ENCODE measurements around the gene NKAIN1. TPM values are rescaled to one million over a fixed set of nuclear protein-coding genes. Genes with fewer than 3 reads are reported as not detected.
"Not testable (repeated sequence)": the region's sequence is repeated elsewhere in the genome, so short reads cannot be mapped to it uniquely, and the experiment has no call there.

The NKAIN1 gene
- total RNA-seq, 1 donor from 2014 or later: 0.81 TPM

DNA sequence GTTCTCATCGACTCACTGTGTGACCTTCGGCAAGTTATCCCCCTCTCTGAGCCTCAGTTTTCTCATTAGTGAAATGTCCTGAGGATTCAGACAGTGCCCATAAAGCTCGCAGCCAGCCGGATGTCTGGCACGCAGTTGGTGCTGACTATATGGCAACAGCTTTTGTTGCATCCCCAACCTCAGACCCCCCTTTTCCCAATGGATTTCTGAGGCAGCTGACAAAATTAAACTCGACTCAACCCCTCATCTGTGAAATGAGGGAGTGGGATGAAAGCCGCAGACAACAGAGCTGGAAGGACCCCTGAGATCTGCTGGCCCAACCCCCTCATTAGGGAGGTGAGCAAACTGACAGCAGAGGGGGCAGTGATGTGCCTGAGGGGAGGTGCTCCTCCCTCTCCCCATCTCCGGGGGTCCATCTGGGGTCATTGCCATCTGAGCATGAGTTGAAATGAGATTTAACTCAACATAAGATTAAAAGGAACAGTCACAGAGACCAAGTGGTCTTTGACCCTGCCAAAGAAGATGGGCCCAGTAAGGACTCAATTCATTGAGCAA is 40.4 kb downstream of the NKAIN1 start:
- no peak overlapping the region for H3K4me3 ChIP-seq (ENCODE audit: low read depth, low read length)
- no peak for DNase-seq (ENCODE audit: low read depth)
- TF ChIP-seq, protein P1, sequence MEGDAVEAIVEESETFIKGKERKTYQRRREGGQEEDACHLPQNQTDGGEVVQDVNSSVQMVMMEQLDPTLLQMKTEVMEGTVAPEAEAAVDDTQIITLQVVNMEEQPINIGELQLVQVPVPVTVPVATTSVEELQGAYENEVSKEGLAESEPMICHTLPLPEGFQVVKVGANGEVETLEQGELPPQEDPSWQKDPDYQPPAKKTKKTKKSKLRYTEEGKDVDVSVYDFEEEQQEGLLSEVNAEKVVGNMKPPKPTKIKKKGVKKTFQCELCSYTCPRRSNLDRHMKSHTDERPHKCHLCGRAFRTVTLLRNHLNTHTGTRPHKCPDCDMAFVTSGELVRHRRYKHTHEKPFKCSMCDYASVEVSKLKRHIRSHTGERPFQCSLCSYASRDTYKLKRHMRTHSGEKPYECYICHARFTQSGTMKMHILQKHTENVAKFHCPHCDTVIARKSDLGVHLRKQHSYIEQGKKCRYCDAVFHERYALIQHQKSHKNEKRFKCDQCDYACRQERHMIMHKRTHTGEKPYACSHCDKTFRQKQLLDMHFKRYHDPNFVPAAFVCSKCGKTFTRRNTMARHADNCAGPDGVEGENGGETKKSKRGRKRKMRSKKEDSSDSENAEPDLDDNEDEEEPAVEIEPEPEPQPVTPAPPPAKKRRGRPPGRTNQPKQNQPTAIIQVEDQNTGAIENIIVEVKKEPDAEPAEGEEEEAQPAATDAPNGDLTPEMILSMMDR (conservative IDR thresholded peaks at IDR 0.05; ENCODE audit: low read depth, low read length): no peak

DNA sequence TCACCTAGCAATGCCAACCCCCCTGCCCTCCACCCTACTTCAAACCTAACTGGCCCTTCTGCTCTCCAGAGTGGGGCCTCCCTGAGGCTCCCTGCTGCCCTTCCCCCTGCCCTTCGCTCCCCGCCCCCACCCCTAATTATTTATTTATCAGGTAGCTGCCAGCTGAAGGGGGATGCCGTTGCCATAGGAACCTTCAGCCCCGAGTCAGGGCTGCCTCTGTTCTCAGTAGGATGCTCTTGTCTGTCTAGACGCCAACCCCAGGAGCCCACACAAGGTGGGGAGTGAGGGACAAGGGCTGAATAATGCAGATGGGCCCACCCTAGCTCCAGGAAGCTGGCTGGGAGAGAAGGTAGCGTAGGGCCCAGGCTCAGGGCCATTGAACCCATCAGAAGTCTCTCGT is 41.1 kb downstream of the NKAIN1 start:
- DNase-seq (ENCODE audit: low read depth): no peak
- H3K4me3 ChIP-seq (ENCODE audit: low read depth, low read length): no peak overlapping the region
- TF ChIP-seq, protein P1 (conservative IDR thresholded peaks at IDR 0.05; ENCODE audit: low read depth, low read length): no peak

DNA sequence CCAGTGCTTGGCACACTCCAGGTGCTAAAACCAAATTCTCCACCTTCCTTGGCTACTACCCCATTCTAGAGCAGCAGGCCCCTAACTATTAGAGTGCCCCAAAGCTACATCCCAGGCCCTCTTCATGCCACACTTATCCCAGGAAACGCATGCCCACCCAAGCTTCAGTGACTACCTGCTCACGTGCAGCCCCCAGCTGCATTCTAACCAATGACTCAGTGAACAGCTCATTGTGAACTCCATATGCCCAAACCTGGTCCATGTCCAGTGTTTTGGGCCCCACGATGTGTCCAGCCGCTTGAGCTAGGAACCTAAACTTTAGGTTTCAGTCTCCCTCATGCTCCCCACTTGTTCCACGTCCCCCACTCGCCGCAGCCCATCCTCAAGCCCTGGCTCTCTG is 41.5 kb downstream of the NKAIN1 start:
- no peak for DNase-seq (ENCODE audit: low read depth)
- no peak overlapping the region for H3K4me3 ChIP-seq (ENCODE audit: low read depth, low read length)
- TF ChIP-seq, protein P1 (conservative IDR thresholded peaks at IDR 0.05; ENCODE audit: low read depth, low read length): no peak

DNA sequence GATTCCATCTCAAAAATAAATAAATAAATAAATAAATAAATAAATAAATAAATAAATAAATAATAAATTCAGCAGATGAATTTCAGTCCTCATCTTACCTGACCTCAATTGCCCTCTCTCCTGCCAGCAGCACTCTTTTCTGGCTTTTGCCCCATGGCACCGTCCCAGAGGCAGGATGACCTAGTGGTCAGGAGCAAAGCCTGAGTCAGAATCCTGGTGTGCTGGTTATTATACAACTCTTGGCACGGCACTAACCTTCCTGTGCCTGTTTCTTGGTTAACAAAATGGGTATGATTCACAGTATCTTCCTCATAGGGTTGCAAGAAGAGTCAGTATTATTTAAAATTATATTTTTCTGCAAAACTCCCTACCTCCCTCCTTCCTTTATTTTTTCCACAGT is 43.0 kb downstream of the NKAIN1 start:
- H3K4me3 ChIP-seq (ENCODE audit: low read depth, low read length): no peak overlapping the region
- TF ChIP-seq, protein P1 (conservative IDR thresholded peaks at IDR 0.05; ENCODE audit: low read depth, low read length): no peak
- DNase-seq (ENCODE audit: low read depth): peak; percentile 59

DNA sequence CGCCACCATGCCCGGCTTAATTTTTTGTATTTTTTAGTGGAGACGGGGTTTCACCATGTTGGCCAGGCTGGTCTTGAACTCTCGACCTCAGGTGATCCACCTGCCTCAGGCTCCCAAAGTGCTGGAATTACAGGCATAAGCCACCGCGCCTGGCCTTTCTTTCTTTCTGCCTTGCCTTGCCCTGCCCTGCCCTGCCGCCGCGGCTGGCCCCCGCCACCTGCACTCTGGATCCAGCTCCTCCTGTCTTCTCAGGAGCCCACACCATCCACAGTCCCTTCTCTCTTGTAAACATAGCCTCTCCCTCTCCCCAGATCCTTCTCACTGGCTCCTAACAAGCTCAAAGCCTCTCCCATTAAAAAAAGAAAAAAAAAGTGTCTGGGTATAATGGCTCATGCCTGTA is 44.4 kb downstream of the NKAIN1 start:
- DNase-seq (ENCODE audit: low read depth); H3K4me3 ChIP-seq (ENCODE audit: low read depth, low read length): not testable (repeated sequence)
- TF ChIP-seq, protein P1 (conservative IDR thresholded peaks at IDR 0.05; ENCODE audit: low read depth, low read length): peak; percentile 13

DNA sequence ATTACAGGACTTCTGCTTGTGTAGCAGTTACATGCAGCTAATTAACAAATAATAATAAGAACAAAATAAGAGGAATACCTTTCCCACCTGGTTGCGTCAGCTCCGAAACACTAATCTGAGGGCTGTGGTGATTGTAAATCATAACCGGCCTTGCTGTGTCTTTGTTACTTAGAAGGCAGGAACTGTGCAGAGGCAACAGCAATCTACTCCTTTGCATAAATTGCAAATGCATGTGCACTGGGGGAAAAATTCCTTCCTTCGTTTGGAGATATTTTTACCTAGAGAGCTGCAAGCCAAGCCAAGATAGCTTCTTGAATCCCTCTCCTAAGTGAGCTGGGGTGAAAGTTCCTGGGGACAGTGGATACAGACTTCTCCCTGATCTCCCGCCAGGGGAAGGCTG is 46.0 kb downstream of the NKAIN1 start:
- DNase-seq (ENCODE audit: low read depth): no peak
- no peak overlapping the region for H3K4me3 ChIP-seq (ENCODE audit: low read depth, low read length)
- TF ChIP-seq, protein P1 (conservative IDR thresholded peaks at IDR 0.05; ENCODE audit: low read depth, low read length): no peak

DNA sequence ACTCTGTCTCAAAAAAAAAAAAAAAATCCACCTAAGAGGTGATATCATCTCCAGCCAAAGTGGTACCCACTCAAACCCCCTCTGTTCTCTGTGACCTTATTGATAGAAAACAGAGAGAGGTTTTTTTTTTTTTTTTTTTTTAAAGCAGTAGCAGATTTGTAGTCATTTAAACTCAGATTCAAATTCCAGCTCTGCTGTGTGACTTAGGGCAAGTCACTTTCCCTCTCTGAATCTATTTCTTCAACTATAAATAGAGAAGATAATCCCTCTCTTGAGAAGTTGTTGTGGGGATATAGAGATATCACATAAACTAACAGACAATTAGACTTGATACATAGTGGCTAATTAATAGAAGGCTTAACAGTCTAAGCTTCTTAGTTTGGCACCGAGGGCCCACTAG is 48.4 kb downstream of the NKAIN1 start:
- H3K4me3 ChIP-seq (ENCODE audit: low read depth, low read length): no peak overlapping the region
- TF ChIP-seq, protein P1 (conservative IDR thresholded peaks at IDR 0.05; ENCODE audit: low read depth, low read length): no peak
- DNase-seq (ENCODE audit: low read depth): no peak
